Astrocyte of the cerebellum (primary cell): ENCODE measurements around the gene CEP85.

Experiments used
- DNase-seq: peaks from one replicate; pipeline ENCODE4 v3.0.0-alpha.2; 2011; ENCODE audit warnings: low read depth
- H3K4me3 ChIP-seq: 2 replicates; pipeline ENCODE4 v1.5.1; 2011; ENCODE audit warnings: mild to moderate bottlenecking, low read depth, low read length, moderate library complexity
- CTCF ChIP-seq: IDR thresholded peaks from 2 replicates; pipeline ENCODE4 v1.5.1; 2012; ENCODE audit warnings: low read length, low read depth, moderate library complexity, mild to moderate bottlenecking; ENCODE audit errors: missing control alignments
- in situ Hi-C: cut with HindIII; loops from 2 replicates; pipeline ENCODE4 v1.10.0; 2017; ENCODE audit warnings: low sequenced_read_pairs

CEP85 gene

GRCh38 chr1:26324550-26324949, 90.5 kb downstream of the CEP85 start:
- no peak for DNase-seq
- H3K4me3 ChIP-seq: no peak overlapping the region
- in situ Hi-C loops: no loop called here
- TF ChIP-seq CTCF: no peak

GRCh38 chr1:26327956-26328362, 94.0 kb downstream of the CEP85 start:
- TF ChIP-seq CTCF: no peak
- H3K4me3 ChIP-seq: no peak overlapping the region
- in situ Hi-C loops: no loop called here
- no peak for DNase-seq
